Skeletal muscle tissue (tissue), 4 donors: ENCODE measurements around the gene SLCO3A1. TPM values are rescaled to one million over a fixed set of nuclear protein-coding genes. Genes with fewer than 3 reads are reported as not detected.

ENCODE experiments used
- H3K27ac ChIP-seq: one replicate; pipeline ENCODE4 v1.7.0; 2013; ENCODE audit warnings: mild to moderate bottlenecking, low read depth, low read length, inconsistent platforms
- H3K27me3 ChIP-seq, 3 donors: one replicate each; pipeline ENCODE4 v1.7.0; 2013; ENCODE audit warnings: low read length in 3 of 3; ENCODE audit not compliant: control insufficient read depth in 3 of 3, insufficient read depth in 3 of 3
- H3K36me3 ChIP-seq, 3 donors: one replicate each; pipeline ENCODE4 v1.7.0; 2013; ENCODE audit warnings: low read length in 3 of 3; ENCODE audit not compliant: control insufficient read depth in 3 of 3, insufficient read depth in 3 of 3
- H3K4me1 ChIP-seq, 3 donors: one replicate each; pipeline ENCODE4 v1.7.0; 2013; ENCODE audit warnings: low read length in 3 of 3, mild to moderate bottlenecking in 3 of 3; ENCODE audit not compliant: control insufficient read depth in 3 of 3, insufficient read depth in 3 of 3
- H3K4me3 ChIP-seq, 3 donors: one replicate each; pipeline ENCODE4 v1.7.0; 2013; ENCODE audit warnings: low read length in 3 of 3
- H3K9ac ChIP-seq, 3 donors: one replicate each; pipeline ENCODE4 v1.7.0; 2013; ENCODE audit warnings: low read length in 3 of 3, mild to moderate bottlenecking in 3 of 3, moderate library complexity in 2 of 3, low read depth in 1 of 3
- H3K9me3 ChIP-seq, 3 donors: one replicate each; pipeline ENCODE4 v1.7.0; 2013; ENCODE audit warnings: low read length in 3 of 3; ENCODE audit not compliant: control insufficient read depth in 3 of 3
- total RNA-seq: library from RNA; depleted of rRNA; stranded (reverse); fragments of >200 nt; gene quantifications from one replicate; pipeline ENCODE4 v1.2.3, GENCODE V29; 2014
- donor health status: Osteomylitis.

SLCO3A1 gene
- total RNA-seq, 1 donor from 2014 or later: 4.7 TPM

- Histone ChIP-seq H3K9ac (no peak overlapping the region), H3K4me3 (no peak overlapping the region), H3K36me3 (no peaks in the 10 kb centered on the region), H3K27me3 (no peaks in the 10 kb centered on the region), H3K4me1 (peaks cover 16 to 22% (median 20%) of the 10 kb centered on the region in 3 donors), H3K27ac (no peak overlapping the region), H3K9me3 (no peaks in the 10 kb centered on the region)
Measured at GRCh38 chr15:91885714-91886270, 32.3 kb downstream of the SLCO3A1 start.

DNA sequence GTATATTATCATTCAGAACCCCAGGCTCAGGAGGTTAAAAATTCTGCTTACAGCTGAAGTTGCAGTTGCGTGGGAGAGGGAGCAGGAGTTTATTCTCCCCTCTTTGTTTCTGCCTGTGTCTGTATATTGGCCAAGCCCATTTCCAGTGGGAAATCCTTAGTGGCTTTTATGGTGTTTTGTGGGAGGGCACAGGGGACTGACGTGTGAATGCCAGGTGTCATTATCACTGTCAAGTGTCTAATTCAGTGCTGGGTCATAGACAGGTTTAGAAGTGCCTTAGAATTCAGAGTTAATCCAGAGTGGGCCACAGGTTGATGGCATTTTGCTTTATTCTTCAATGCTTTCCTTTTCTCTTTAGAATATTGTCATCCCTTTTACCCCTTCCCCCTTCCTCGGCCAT, 33.4 kb downstream of the SLCO3A1 start:
- Histone ChIP-seq H3K9me3 (no peaks in the 10 kb centered on the region), H3K9ac (no peak overlapping the region), H3K27me3 (no peaks in the 10 kb centered on the region), H3K4me3 (no peak overlapping the region), H3K4me1 (peaks cover 13 to 19% (median 16%) of the 10 kb centered on the region in 3 donors), H3K36me3 (no peaks in the 10 kb centered on the region), H3K27ac (no peak overlapping the region)

GRCh38 chr15:91887321-91887720, 33.8 kb downstream of the SLCO3A1 start:
- H3K4me1 ChIP-seq: peaks cover 13 to 18% (median 14%) of the 10 kb centered on the region in 3 donors
- no peaks in the 10 kb centered on the region for H3K36me3 ChIP-seq
- H3K27ac ChIP-seq: no peak overlapping the region
- H3K9ac ChIP-seq: no peak overlapping the region
- no peaks in the 10 kb centered on the region for H3K27me3 ChIP-seq
- no peaks in the 10 kb centered on the region for H3K9me3 ChIP-seq
- no peak overlapping the region for H3K4me3 ChIP-seq

DNA sequence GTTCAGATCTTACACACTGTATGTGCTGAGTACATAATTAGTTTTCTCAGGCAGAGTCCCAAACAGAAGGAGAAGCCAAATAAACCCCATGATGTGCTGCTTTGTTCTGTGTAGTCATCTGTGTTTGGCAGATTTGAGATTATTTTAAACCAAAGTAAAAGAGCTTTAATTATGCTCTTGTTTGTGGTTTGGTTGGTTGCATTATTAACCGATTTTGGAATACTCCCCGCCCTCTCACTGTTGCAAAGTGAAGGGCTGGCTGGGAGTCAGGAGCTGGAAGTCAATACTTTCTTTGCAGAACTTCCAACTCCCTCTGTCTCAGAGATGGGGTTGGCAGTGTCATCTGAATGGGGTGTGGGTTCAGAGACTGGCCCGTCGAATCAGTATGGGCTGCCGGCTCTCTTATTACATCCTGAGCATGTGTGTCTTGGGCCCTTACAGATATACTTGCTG, 34.4 kb downstream of the SLCO3A1 start:
- no peak overlapping the region for H3K9ac ChIP-seq
- H3K27me3 ChIP-seq: no peaks in the 10 kb centered on the region
- H3K27ac ChIP-seq: no peak overlapping the region
- peaks cover 10 to 14% (median 13%) of the 10 kb centered on the region in 3 donors for H3K4me1 ChIP-seq
- no peaks in the 10 kb centered on the region for H3K9me3 ChIP-seq
- H3K36me3 ChIP-seq: no peaks in the 10 kb centered on the region
- no peak overlapping the region for H3K4me3 ChIP-seq

DNA sequence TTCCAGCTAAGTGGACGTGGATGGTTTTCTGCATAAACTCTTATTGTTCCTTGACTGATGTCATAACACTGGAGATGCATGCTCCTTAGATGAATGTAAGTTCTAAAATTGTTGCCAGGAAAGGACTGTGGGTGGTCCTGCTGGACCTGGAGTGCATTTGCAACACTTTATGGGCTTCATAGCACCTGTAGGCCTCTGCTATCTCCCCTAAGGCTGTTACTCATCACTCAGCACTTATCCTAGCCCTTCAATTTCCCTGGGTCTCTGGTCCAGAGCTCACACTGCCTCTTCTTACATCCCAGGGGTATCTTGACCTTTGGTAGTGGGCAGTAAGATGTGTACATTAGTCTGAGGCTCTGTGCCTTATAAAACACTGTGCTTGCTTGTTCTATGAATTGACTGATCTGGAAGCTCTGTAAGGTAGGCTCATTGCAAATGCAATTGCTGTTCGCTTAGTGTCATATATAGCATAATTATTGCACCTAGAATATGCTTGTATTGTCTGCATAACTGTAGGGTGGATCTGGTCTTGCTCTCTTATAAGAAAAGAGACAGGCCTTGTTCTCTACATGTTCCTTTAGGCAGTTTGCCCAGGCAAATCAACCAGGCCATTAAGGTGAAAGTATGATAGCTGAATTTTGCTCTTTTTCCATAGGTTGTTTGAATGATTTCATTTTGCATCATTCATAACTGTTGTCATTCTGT, 35.8 kb downstream of the SLCO3A1 start:
- no peak overlapping the region for H3K9ac ChIP-seq
- peaks cover 7 to 14% (median 11%) of the 10 kb centered on the region in 3 donors for H3K4me1 ChIP-seq
- no peaks in the 10 kb centered on the region for H3K9me3 ChIP-seq
- H3K4me3 ChIP-seq: no peak overlapping the region
- H3K27ac ChIP-seq: no peak overlapping the region
- H3K36me3 ChIP-seq: no peaks in the 10 kb centered on the region
- H3K27me3 ChIP-seq: no peaks in the 10 kb centered on the region

DNA sequence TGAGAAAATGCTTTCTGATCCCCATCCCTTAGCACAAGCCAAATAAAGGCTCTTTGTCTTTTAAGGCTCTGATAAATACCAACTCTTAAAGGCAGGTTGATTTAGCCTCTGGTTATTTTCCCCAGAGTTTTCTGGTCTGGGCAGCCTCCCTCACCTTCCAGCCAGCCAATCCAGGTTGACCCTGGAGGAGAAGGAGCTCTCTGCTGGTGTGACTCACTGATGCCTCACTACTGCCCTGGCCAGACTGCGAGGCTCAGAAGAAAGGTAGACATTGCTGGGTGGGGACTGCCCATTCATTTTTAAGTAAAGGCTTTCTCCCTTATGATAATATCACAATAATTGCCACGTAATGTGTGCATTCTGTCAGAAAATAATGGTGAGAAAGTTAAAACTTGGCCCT, 37.1 kb downstream of the SLCO3A1 start:
- no peaks in the 10 kb centered on the region for H3K36me3 ChIP-seq
- no peak overlapping the region for H3K9ac ChIP-seq
- no peak overlapping the region for H3K4me3 ChIP-seq
- no peaks in the 10 kb centered on the region for H3K27me3 ChIP-seq
- H3K9me3 ChIP-seq: no peaks in the 10 kb centered on the region
- peaks cover 7 to 14% (median 11%) of the 10 kb centered on the region in 3 donors for H3K4me1 ChIP-seq
- H3K27ac ChIP-seq: no peak overlapping the region

- peaks cover 7 to 14% (median 11%) of the 10 kb centered on the region in 3 donors for H3K4me1 ChIP-seq
- H3K27me3 ChIP-seq: no peaks in the 10 kb centered on the region
- no peak overlapping the region for H3K9ac ChIP-seq
- H3K4me3 ChIP-seq: no peak overlapping the region
- H3K36me3 ChIP-seq: no peaks in the 10 kb centered on the region
- H3K9me3 ChIP-seq: no peaks in the 10 kb centered on the region
- H3K27ac ChIP-seq: no peak overlapping the region
Measured at GRCh38 chr15:91891101-91891500, 37.6 kb downstream of the SLCO3A1 start.

DNA sequence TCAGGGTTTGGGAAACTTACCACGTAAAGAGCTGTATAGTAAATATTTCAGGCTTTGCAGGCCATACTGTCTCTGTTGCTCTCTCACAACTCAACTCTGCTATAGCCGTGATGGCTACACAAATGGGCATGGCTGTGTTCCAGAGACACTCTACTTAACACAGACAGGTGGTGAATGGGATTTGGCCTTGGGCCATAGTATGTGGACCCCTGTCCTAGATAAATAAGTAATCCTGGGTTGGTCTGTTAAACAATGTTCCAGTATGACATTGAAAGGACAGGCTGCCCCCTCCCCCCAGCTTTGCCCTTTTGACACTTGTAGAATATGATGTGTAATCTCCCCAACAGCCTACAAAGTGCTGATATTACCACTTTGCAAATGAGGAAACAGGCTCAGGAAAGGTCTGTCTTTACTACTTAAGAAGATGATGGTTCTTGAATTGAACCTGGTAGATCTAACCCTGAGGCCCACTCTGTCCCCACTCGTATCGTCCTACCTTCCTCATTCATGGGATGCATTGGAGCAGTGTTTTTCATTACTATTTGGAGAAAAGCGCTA, 38.4 kb downstream of the SLCO3A1 start:
- Histone ChIP-seq H3K9ac (no peak overlapping the region), H3K4me1 (peaks cover 7 to 12% (median 11%) of the 10 kb centered on the region in 3 donors), H3K27me3 (no peaks in the 10 kb centered on the region), H3K27ac (no peak overlapping the region), H3K4me3 (no peak overlapping the region), H3K9me3 (no peaks in the 10 kb centered on the region), H3K36me3 (no peaks in the 10 kb centered on the region)

DNA sequence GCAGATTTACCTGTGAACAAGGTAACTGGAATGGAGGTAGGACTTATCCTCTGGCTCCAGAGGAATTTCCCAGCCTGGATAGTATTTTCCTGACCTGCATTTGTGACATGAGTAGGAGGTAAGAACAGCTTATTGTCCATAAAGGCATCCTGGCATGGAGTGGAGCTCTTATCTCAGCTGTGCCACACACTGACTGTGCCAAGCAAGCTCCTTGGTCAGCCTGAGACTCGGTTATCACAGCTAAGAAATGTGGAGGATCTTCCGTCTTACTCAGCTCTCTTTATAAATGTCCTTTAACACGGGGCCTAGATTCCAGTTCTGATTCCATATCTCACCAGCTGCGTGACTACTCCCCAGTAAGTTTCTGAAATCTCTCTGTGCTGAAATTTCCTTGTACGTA, 38.9 kb downstream of the SLCO3A1 start:
- H3K4me1 ChIP-seq: peaks cover 4 to 10% (median 6%) of the 10 kb centered on the region in 3 donors
- no peaks in the 10 kb centered on the region for H3K27me3 ChIP-seq
- H3K36me3 ChIP-seq: no peaks in the 10 kb centered on the region
- no peak overlapping the region for H3K9ac ChIP-seq
- no peaks in the 10 kb centered on the region for H3K9me3 ChIP-seq
- no peak overlapping the region for H3K4me3 ChIP-seq
- H3K27ac ChIP-seq: no peak overlapping the region

DNA sequence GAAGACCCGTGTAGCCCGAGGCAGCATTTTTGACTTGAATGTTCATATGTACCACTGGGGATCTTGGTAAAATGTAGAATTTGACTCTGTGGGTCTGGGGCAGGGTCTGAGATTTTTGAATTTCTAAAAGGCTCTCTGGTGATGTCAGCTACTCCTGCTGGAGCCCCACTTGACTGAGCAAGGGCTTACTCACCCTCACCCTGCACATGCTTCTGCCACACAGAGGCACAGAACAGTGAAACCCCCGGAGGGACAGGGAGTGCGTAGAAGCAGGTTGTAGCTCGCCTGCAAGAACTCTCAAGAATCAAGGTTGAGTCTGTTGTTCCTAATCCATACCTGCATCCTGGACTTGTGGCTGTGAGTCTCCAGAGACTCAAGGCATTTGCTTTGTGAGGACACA, 41.1 kb downstream of the SLCO3A1 start:
- no peaks in the 10 kb centered on the region for H3K36me3 ChIP-seq
- H3K9ac ChIP-seq: no peak overlapping the region
- no peak overlapping the region for H3K27ac ChIP-seq
- no peak overlapping the region for H3K4me3 ChIP-seq
- H3K9me3 ChIP-seq: no peaks in the 10 kb centered on the region
- peaks cover 6 to 12% (median 11%) of the 10 kb centered on the region in 3 donors for H3K4me1 ChIP-seq
- H3K27me3 ChIP-seq: no peaks in the 10 kb centered on the region
